ENCODE data around the gene FEN1. TPM values are rescaled to one million over a fixed set of nuclear protein-coding genes. Genes with fewer than 3 reads are reported as not detected.

The FEN1 gene
- total and polyA plus RNA-seq, 9 donors: 3.7 to 8.6 (median 5.0) TPM

- Histone ChIP-seq H3K4me1 (ENCODE audit: insufficient read depth) (peaks cover 4% of the 10 kb centered on the region), H3K4me3 (no peak overlapping the region), H3K27ac (no peak overlapping the region), H3K27me3 (no peaks in the 10 kb centered on the region), H3K36me3 (no peaks in the 10 kb centered on the region), H3K9me3 (no peaks in the 10 kb centered on the region)
- TF ChIP-seq EP300 (IDR thresholded peaks at IDR 0.05): no peak
- no peak for TF ChIP-seq POLR2A (IDR thresholded peaks at IDR 0.05)
- TF ChIP-seq CTCF (IDR thresholded peaks at IDR 0.05): no peak
- no peak for DNase-seq
- 75 to 79% (median 78%) methylated on average over 6 to 9 of the region's 9 CpGs for WGBS, 3 donors
- intact Hi-C loops (cut with DNase I): no loop called here
Measured at GRCh38 chr11:61756452-61757212, 36.1 kb upstream of the FEN1 start.

GRCh38 chr11:61757213-61757862, 35.4 kb upstream of the FEN1 start:
- 75 to 91% (median 88%) methylated on average over 15 of the region's 15 CpGs for WGBS, 3 donors
- no peak for TF ChIP-seq CTCF (IDR thresholded peaks at IDR 0.05)
- TF ChIP-seq POLR2A (IDR thresholded peaks at IDR 0.05): no peak
- no peak for TF ChIP-seq EP300 (IDR thresholded peaks at IDR 0.05)
- Histone ChIP-seq H3K27ac (no peak overlapping the region), H3K36me3 (no peaks in the 10 kb centered on the region), H3K4me3 (no peak overlapping the region), H3K9me3 (no peaks in the 10 kb centered on the region), H3K4me1 (ENCODE audit: insufficient read depth) (no peaks in the 10 kb centered on the region), H3K27me3 (no peaks in the 10 kb centered on the region)
- intact Hi-C loops (cut with DNase I): no loop called here
- no peak for DNase-seq

GRCh38 chr11:61760946-61761345, 31.8 kb upstream of the FEN1 start:
- DNase-seq: no peak
- Histone ChIP-seq H3K9me3 (no peaks in the 10 kb centered on the region), H3K4me1 (ENCODE audit: insufficient read depth) (no peaks in the 10 kb centered on the region), H3K4me3 (no peak overlapping the region), H3K27me3 (no peaks in the 10 kb centered on the region), H3K36me3 (no peaks in the 10 kb centered on the region), H3K27ac (no peak overlapping the region)
- intact Hi-C loops (cut with DNase I): no loop called here
- no peak for TF ChIP-seq POLR2A (IDR thresholded peaks at IDR 0.05)
- TF ChIP-seq EP300 (IDR thresholded peaks at IDR 0.05): no peak
- TF ChIP-seq CTCF (IDR thresholded peaks at IDR 0.05): no peak
- WGBS, 3 donors: 80 to 88% (median 85%) methylated on average over 11 to 13 of the region's 13 CpGs

- no peak for DNase-seq
- Histone ChIP-seq H3K4me1 (ENCODE audit: insufficient read depth) (no peaks in the 10 kb centered on the region), H3K27me3 (no peaks in the 10 kb centered on the region), H3K9me3 (no peaks in the 10 kb centered on the region), H3K27ac (no peak overlapping the region), H3K36me3 (no peaks in the 10 kb centered on the region), H3K4me3 (no peak overlapping the region)
- no peak for TF ChIP-seq CTCF (IDR thresholded peaks at IDR 0.05)
- TF ChIP-seq POLR2A (IDR thresholded peaks at IDR 0.05): no peak
- TF ChIP-seq EP300 (IDR thresholded peaks at IDR 0.05): no peak
- intact Hi-C loops (cut with DNase I): no loop called here
- WGBS, 3 donors: 81 to 87% (median 84%) methylated on average over 10 to 11 of the region's 11 CpGs
Measured at GRCh38 chr11:61761440-61762222, 31.1 kb upstream of the FEN1 start.
